HG03442 (cell line): ENCODE measurements around the gene NXPE3.
A peak's percentile ranks its signal among the peaks of the same experiment; 100 is the strongest.

Experiments used
- ATAC-seq: cut with Tn5 transposase; IDR thresholded peaks from one replicate; pipeline ENCODE4 v1.9.1; 2021; ENCODE audit warnings: mild to moderate bottlenecking, moderate library complexity; ENCODE audit not compliant: unreplicated experiment

The NXPE3 gene

GRCh38 chr3:101828276-101828675 lies 49.3 kb downstream of the NXPE3 start:
- ATAC-seq: no peak

GRCh38 chr3:101828691-101829436 lies 49.9 kb downstream of the NXPE3 start:
- peak; percentile 54 for ATAC-seq

GRCh38 chr3:101829437-101829830 lies 50.4 kb downstream of the NXPE3 start:
- ATAC-seq: no peak

GRCh38 chr3:101829874-101830273 lies 50.9 kb downstream of the NXPE3 start:
- ATAC-seq: no peak

- no peak for ATAC-seq
Observed at GRCh38 chr3:101833446-101833974, 54.5 kb downstream of the NXPE3 start.

GRCh38 chr3:101835676-101836075 lies 56.7 kb downstream of the NXPE3 start:
- ATAC-seq: no peak

GRCh38 chr3:101836160-101836559 lies 57.1 kb downstream of the NXPE3 start:
- no peak for ATAC-seq

- ATAC-seq: peak; percentile 30
Observed at GRCh38 chr3:101836652-101837598, 57.9 kb downstream of the NXPE3 start.

GRCh38 chr3:101838691-101839090 lies 59.7 kb downstream of the NXPE3 start:
- ATAC-seq: no peak

GRCh38 chr3:101840066-101840465 lies 61.1 kb downstream of the NXPE3 start:
- ATAC-seq: no peak

GRCh38 chr3:101842245-101842934 lies 63.4 kb downstream of the NXPE3 start:
- no peak for ATAC-seq

GRCh38 chr3:101842935-101843330 lies 63.9 kb downstream of the NXPE3 start:
- ATAC-seq: no peak

GRCh38 chr3:101845425-101845824 lies 66.4 kb downstream of the NXPE3 start:
- ATAC-seq: no peak

- no peak for ATAC-seq
Observed at GRCh38 chr3:101846709-101847108, 67.7 kb downstream of the NXPE3 start.

GRCh38 chr3:101847328-101847727 lies 68.3 kb downstream of the NXPE3 start:
- no peak for ATAC-seq

GRCh38 chr3:101848326-101848725 lies 69.3 kb downstream of the NXPE3 start:
- no peak for ATAC-seq

- peak; percentile 77 for ATAC-seq
Observed at GRCh38 chr3:101848754-101849713, 70.0 kb downstream of the NXPE3 start, which contains the start of gene NFKBIZ. Gene NFKBIZ, plus strand, starts transcription at chr3:101849514. Its CDS starts 115 bp downstream, at chr3:101849629.

- peak; percentile 23 for ATAC-seq
Observed at GRCh38 chr3:101849714-101850245, 70.8 kb downstream of the NXPE3 start.

GRCh38 chr3:101850246-101851051 lies 71.4 kb downstream of the NXPE3 start:
- ATAC-seq: peak; percentile 27
